Stimulated activated CD4-positive, alpha-beta T cell treated with anti-CD3 and anti-CD28 coated beads, Interleukin-2, amount 100 ng/mL, for 4 hours (primary cell): ENCODE results near the gene SOCS7.

Experiments used
- DNase-seq: peaks from one replicate; pipeline ENCODE4 v3.0.0-alpha.2; 2020; ENCODE audit warnings: low read depth

SOCS7 gene

DNA sequence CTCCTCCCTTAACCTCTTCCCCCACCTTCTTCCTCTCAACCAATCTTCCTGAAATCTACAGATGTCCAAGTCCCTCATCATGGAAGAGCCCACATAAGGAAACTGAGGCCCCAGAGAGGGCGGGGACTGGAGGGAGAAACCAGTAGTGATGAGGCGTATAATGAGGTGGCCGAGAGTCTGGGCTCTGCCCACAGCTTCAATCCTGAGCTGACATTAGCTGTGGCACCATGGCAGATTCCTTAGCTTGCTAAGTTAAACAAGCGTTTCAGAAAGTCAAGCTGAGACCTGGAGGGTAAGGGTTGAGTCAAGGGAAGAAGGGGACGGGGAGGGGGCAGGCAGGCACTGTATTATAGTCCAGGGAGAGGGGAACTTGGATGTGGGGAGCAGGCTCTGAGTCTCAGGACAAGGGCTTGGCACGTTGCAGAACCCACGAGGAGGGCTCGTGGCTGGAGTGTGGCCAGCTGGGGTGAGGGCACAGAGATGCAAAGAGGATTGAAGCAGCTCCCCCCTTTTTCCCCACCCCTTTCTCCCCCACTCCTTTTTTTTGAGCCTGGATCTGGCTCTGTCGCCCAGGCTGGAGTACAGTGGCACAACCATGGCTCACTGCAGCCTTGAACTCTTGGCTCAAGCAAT lies 89.9 kb downstream of the SOCS7 start:
- DNase-seq, result no peak

DNA sequence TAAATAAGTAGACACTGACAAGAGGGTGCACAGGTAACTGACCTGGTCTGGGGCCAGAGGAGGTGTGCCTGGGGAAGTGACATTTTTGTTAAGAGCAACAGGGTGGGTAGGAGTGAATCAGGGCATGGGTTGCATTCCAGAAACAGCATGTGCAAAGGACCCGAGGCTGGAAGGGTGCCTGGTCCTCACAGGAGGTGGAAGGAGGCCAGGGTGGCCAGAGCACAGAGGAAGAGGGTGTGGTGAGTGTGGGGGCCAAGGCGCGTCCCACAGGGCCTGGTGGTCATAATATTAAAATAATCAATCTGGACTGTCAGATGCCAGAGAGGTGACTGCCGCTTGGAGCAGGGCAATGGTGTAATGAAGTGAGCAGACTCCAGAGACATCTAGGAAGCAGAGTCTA lies 90.9 kb downstream of the SOCS7 start:
- no peak for DNase-seq

DNA sequence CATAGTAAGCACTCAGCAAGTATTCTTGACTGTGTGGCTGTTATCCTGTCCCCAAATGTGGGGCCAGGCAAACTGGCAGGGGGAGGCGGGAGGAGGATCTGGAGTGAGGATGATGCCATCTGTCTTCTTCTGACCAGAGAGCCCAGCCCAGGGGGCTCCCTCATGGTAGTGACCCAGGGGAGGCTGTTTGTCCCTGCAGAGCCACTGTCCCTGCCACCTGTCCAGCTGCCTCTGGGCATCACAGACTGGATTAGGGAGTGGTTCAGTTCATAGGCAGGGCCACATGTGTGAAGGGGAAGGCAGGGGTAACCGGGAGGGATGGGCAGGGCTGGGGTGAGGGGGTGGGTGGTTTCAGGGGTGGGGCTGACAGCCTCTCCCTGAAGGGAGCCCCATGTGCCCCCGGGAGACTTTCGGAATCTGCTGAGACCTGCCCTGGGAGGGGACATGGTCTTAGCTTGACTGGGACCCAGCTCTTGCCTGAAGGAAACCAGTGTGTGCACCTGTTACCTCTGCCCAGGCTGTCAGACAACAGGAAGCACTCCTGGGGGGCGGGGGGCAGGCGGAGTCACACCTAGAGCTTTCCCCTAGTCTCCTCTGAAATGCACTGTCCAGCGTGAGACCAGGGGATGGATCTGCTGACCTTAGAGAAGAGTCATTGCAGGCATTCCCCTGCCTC lies 91.8 kb downstream of the SOCS7 start:
- no peak for DNase-seq

DNA sequence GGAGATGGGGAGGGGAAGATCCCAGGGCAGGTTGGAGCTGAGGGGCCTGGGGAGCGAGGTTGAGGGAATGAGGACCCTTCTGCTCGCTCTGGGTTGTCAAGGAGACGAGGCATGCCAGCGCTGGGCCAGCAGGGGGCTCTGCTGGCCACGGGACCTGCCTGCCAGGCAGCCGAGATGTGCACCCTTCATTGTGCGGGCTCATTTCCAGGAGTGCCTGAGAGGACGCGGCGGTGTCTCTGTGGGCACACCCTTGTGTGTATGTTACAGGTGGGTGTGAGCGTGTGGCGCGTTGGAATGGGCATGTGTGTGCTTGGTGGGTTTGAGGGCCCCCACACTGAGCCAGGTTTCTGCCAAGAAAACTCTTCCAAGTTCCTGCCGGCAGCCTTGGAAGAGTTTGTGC lies 92.5 kb downstream of the SOCS7 start:
- DNase-seq, result peak; percentile 52

DNA sequence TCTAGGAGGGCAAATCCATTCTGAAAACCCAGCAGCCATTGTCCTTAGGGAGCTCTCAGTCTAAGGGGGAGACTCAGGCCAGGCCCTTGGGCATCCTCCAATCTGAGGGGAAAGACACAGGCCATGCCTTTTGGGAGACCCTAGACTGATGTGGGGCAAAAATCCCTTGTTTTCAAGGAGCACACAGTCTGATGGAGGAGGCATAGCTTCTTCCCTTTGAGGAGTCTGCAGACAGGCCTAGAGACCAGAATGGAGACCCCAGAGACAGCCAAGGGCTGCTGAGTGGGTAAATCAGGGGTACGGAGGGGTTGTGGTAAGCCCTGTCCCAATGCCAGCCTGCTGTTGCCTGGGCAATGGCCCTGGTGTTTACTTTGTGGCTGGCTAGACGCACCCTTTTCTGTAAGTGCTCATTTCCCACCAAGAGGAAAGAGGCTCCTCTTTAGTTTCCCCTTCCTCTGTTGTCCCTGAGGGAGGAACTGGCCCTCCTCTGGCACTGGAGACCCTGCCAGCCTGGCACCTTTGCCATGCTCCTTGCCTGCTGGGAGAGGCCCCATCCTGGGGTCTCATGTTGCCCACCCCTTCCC lies 96.0 kb downstream of the SOCS7 start:
- DNase-seq, result no peak

DNA sequence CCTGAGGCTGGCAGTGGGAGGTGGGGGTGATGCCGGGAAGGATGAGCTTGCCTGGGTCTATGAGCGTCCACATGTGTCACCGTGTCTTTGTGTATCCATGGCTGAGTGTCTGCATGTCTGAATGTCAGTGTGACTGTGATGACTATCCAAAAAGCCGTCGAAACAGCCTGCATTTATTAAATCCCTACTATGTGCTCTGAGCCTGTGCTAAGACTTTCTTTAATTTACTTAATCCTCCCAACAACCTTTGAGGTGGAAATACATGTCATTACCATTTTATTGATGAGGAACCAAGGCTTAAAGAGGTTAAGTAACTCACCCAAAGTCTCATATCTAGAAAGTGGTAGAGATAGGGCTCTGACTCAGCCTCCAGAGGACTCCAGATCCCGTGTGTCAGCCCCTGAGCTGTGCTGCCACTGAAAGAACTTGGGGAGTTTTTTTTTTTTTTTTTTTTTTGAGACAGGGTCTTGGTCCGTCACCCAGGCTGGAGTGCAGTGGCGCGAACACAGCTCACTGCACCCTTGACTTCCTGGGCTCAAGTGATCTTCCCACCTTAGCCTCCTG lies 96.6 kb downstream of the SOCS7 start:
- no peak for DNase-seq

DNA sequence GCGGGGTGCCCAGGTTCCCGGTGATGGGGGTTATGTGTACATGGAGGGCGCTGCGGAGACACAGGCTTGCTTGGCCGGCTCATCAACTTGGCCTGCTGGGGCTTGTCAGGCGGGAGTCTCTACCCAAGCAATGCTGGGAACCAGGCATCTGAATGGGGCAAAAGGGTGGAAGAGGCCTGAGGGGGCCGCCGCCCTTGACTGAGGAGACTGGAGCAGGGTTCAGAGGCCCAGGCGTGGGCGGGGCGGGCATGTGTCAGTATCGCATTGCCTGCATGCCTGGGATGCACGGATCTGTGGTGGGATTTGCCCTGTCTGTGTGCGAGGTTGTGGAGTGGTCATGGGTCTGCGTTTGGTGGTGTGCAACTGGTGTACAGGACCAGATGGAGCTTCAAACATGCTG lies 97.7 kb downstream of the SOCS7 start:
- no peak for DNase-seq

DNA sequence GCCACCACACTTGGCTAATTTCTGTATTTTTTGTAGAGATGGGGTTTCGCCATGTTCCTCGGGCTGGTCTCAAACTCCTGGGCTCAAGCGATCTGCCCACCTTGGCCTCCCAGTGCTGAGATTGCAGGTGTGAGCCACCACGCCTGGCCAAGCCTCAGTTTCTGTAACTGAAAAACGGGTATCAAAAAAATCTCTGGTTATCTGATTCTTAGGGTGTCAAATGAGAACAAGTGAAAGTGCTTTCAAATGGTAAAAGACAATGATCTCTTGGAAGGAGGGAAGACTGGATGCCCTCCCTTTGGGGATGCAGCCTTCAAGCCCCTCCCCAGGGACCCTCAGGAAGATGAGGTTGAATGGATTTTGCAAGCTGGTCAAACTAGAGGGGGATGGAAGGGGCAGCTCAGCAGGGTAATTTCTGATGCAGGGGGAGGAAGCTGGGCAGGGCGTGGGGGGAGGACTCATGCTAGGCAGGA lies 98.9 kb downstream of the SOCS7 start:
- DNase-seq, result no peak

DNA sequence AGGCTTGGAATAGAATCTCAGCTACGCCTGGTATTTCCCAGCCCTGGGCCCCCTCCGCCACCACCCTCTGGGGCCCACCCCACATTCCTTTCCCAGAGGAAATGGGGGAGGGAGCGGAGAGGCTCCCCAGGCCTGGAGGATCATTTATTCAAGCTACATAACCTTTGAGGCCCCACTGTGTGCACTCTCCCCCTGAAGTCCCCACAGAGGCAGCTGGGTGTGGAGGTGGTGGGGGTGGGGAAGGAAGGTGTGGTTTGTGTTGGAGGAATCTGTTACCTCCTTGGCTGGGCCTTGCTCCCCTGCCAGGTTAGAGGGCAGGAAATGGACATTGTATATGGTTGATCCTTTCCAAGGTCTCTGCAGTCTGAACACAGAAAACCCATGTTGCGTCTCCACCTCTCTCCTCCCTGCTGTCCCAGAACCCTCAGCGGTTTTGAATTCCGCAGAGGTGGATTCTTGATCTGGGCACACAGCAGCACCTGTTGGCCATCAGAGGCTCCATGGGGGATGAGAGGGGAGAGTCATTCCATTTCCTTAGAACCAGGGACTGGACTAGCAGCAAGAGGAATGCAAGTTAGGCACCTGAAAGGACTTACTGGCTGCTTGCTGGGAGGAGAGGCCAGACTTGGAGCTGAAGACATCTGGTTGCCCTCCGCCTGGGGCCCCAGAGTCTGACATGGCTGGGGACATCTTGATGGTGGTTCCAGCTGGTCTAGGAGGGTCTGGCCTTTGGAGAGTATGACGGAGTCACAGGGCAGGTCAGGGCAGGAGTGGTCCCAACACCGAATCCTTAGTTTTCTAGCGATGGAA lies 99.6 kb downstream of the SOCS7 start:
- no peak for DNase-seq

DNA sequence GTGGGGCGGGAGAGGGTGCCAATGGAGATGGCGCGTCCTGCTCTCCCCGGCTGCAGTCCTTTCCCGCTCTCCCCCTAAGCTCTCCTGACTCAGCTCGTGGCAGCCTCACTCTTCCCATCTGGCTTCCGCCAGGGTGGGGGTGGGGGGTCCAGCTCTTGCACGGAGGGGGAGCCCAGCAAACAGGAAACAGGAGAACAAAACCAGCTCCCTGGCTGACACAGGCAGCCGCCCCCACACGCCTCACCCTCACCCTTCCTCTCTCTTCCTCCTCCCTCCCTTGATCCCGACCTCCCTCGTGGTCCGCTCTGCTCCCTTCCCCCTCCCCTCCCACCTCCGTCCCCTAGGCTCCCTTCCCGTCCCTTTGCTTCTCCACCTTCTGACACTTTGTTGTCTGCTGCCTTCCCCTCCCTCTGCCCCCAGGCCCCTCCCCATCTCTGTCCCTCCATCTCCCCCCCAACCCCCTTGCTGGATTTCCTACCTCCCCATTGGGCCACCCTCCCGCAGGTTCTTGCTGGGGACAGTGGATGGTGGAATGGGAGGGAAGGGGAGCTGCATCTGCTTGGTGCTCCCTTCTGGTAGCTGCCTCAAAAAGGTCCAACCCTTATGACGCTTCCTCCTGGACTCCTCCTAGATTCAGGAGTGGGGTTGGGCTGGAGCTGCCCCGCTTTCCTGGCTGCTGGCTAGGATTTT lies 100.3 kb downstream of the SOCS7 start:
- no peak for DNase-seq

DNA sequence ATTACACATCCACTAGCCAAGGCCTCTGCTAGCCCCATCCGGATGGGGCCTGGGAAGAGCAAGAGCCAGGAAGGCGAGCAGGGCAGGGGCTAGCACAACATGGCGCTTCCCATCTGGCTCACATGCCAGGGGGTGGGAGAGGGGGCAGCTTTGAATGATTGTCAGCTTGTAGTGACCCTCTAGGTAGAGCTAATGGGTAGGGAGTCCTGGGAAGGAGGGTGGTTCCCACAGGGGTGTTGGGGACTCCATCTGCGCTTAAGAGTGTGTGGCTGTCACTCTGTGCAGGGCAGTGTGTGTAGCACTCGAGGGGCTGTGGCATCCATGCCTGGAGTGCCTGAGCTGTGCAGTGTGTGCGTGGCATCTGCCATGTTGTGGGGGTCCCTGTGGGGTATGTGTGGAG lies 101.1 kb downstream of the SOCS7 start:
- no peak for DNase-seq

DNA sequence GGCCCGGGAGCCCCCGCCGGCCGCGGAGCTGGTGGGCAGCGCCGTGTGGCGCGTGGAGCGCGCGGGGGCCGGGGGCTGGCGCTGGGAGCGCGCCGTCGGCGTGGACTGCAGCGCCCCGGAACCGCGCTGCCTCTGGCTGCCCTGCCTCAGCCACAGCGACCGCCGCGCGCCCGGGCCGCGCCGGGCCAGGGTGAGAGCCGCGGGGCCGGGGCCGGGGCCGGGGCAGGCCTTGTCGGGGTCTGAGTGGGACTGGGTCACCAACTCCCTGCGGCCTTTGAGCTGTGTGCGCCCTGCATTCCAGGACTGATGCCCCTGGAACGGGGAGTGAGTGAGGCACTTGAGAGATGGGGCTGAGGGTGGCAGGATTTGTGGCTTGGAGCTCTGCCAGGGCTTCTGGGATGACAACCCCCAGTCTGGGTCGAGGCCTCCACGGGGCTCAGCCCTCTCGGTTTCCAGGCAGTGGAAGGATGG lies 102.3 kb downstream of the SOCS7 start:
- no peak for DNase-seq

DNA sequence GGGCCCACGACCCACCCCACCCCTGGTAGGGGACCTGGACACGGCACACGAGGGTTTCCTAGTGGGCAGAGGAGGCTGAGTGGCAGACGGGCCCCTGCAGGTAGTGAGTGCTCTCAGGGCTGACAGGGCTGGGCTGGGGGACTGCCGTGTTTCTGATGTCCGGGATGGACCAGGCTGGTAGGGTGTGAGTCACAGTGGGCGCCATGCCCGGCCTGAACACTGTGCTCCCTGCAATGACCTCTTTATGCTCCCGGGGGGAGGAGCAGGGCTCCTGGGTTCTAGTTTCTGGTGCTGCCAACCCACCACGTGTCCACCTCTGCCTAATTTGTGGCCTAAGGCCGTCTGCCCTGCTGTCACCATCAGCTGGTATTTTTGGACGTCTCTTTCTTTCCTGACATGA lies 102.9 kb downstream of the SOCS7 start:
- no peak for DNase-seq
